ENCODE results near the gene CLPSL1.

- TF ChIP-seq JUN (IDR thresholded peaks at IDR 0.05; ENCODE audit: low read depth, low read length) (no peak), NRF1 (IDR thresholded peaks at IDR 0.05; ENCODE audit: low read depth, low read length) (no peak), CTCF (IDR thresholded peaks at IDR 0.05; ENCODE audit: control extremely low read depth in 1 of 3, insufficient read depth in 1 of 3, low read depth in 1 of 3, low read length in 3 of 3) (no peak), POLR2AphosphoS5 (IDR thresholded peaks at IDR 0.05; ENCODE audit: low read depth, low read length) (no peak), CREB1 (IDR thresholded peaks at IDR 0.05) (no peak), RAD21 (IDR thresholded peaks at IDR 0.05 in 1 of 2, conservative IDR thresholded peaks at IDR 0.05 in 1 of 2; ENCODE audit: low read depth in 2 of 2, low read length in 2 of 2) (no peak), POLR2A (IDR thresholded peaks at IDR 0.05; ENCODE audit: control extremely low read depth in 1 of 2, low read depth in 2 of 2, low read length in 2 of 2) (no peak), ATF3 (IDR thresholded peaks at IDR 0.05; ENCODE audit: insufficient read depth, low read depth, low read length) (no peak), YY1 (IDR thresholded peaks at IDR 0.05; ENCODE audit: low read depth, low read length) (no peak), TEAD4 (IDR thresholded peaks at IDR 0.05; ENCODE audit: low read depth, low read length) (no peak), HDAC2 (IDR thresholded peaks at IDR 0.05; ENCODE audit: borderline replicate concordance in 1 of 2, low read depth in 2 of 2, low read length in 2 of 2) (no peak), GABPA (IDR thresholded peaks at IDR 0.05; ENCODE audit: borderline replicate concordance, insufficient read depth, low read length) (no peak)
- TF ChIP-seq, protein P1, sequence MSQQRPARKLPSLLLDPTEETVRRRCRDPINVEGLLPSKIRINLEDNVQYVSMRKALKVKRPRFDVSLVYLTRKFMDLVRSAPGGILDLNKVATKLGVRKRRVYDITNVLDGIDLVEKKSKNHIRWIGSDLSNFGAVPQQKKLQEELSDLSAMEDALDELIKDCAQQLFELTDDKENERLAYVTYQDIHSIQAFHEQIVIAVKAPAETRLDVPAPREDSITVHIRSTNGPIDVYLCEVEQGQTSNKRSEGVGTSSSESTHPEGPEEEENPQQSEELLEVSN (IDR thresholded peaks at IDR 0.05) = no peak
- TF ChIP-seq, protein P2, sequence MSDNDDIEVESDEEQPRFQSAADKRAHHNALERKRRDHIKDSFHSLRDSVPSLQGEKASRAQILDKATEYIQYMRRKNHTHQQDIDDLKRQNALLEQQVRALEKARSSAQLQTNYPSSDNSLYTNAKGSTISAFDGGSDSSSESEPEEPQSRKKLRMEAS (IDR thresholded peaks at IDR 0.05) = no peak
Measured at GRCh38 chr6:35829306-35829705, 48.5 kb downstream of the CLPSL1 start.
